ENCODE measurements around the gene ROCK2.
"Not testable (repeated sequence)": the region's sequence is repeated elsewhere in the genome, so short reads cannot be mapped to it uniquely, and the experiment has no call there.

Gene ROCK2

GRCh38 chr2:11305958-11306357 lies 38.5 kb downstream of the ROCK2 start:
- no peak for DNase-seq

DNA sequence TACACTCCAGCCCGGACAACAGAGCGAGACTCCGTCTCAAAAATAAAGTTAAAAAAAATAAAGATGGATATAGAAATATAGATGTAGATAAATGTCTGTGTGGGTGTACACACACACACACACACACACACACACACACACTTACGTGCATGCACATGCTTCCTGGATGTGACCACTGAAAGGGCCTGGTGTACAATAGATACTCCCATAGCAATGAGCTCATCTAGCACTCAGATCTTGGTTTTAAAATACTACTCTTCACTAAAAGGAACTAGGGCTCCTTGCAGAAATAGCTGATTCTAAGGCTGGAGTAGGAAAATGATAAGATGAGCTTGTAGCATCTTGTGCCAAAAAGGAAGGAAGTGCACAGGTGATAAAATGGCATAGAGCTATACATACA lies 39.1 kb downstream of the ROCK2 start:
- no peak for DNase-seq

GRCh38 chr2:11304476-11304875 lies 40.0 kb downstream of the ROCK2 start:
- DNase-seq: no peak

DNA sequence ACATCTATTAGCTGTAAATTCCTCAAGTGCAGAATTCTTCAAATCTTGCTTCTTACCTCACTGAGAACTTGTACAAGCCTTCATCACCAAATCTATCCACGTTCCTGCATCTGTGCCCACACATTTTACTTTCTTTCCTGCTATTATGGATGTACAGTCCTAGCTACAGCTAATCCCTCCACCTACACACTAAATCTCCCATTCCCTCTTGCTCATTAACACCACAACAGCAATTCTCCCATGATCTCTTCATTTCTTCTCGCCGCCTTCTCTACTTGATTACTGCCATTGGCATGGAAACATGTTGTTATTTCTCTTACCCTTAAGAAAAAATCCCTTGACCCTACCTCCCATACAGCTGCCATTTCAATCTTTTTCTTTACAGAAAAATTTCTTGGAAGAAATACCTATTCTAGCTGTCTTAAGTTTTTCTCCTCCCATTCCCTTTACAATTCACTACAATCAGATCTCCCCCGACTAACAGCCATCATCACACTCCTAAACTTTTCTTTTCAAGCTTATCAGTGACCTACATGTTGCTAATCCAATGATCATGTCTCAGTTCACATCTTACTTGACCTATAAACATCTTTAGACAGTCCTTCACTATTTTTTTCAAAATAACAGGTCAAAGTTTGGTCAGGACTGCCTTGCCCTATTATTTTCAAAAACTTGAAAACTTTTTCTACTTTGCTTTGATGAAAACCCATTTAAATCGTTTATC lies 41.0 kb downstream of the ROCK2 start:
- DNase-seq: no peak

GRCh38 chr2:11299439-11299838 lies 45.0 kb downstream of the ROCK2 start:
- DNase-seq: no peak

DNA sequence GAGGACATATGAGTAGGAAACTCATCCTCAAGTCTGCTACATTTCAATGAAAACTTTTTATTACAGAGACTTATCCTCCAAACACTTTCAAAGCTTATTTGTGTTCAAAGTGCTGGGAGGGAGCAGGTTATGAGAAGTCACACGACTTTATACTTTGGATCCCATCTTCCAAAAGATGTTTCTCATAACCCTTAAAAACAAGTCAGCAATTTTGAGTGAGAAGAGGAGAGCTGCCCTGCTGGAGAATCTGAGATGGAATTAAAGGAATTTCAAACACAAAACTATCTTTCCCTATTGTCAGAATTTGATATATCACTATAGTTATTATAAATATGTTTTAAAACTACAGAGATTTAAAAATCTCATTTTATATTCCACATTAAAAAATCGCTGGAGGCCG lies 45.8 kb downstream of the ROCK2 start:
- no peak for DNase-seq

- DNase-seq: no peak
Measured at GRCh38 chr2:11296401-11296800, 48.0 kb downstream of the ROCK2 start.

DNA sequence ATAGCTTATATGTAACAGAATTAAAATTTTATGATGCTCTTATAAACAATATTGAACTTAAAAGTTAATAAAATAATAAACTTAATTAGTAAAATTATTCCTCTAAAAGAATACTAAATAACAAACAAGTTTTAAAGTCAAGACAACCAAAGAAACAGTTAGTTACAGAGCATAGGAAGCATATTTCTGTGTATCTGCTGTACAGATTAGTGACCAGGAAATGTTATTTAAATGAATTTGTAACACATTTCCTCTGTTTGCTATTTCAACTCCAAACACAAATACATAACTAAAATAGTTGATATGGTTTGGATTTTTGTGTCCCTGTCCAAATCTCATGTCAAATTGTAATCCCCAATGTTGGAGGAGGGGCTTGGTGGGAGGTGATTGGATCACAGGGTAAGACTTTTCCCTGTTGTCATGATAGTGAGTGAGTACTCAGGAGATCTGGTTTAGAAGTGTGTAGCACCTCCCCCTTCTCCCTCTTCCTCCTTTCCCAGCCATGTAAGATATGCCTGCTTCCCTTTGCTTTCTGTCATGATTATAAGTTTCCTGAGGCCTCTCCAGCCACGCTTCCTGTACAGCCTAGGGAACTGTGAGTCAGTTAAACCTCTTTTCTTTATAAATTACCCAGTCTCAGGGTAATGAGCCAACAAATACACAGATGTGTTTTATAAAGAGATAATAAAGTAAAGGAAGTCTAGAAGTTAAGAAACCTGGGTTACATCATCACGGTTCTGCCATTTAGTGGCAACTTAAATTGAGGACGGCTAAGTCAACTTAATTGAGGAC lies 51.8 kb downstream of the ROCK2 start:
- no peak for DNase-seq

DNA sequence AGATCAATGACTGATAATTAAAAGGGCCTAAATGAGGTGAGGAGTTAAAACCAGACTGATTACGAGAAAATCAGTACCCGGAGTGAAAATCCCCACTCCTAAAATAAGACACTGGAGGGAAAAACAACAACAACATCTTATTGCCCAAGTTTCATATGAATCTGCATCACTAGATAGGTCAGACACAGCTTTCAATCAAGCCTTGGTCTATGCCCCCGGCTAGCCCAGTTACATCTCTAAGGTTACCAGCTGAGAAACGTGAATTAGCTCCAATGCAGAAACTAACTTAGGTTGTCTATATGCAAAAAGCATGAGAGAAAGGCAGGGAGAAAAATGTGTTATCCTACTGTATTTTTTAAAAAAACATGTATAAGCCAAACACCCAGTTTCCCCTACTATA lies 53.7 kb downstream of the ROCK2 start:
- DNase-seq: no peak

DNA sequence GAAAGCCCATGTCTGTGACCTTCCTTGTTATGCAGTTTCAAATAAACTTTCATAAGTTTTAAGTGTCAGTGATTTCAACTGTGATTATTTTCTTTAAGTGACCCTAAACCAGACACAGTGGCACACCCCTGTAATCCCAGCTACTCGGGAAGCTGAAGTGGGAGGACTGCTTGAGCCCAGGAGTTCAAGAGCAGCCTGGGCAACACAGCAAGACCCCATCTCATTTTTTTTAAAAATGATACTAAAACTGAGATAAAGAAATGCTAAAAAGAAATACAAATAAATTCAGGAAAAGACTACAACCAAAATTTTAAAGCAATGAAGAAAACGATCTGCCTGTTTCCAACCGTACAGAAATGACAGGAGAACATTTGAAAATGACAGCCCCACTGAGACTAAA lies 54.2 kb downstream of the ROCK2 start:
- no peak for DNase-seq

GRCh38 chr2:11288431-11288830 lies 56.0 kb downstream of the ROCK2 start:
- no peak for DNase-seq

DNA sequence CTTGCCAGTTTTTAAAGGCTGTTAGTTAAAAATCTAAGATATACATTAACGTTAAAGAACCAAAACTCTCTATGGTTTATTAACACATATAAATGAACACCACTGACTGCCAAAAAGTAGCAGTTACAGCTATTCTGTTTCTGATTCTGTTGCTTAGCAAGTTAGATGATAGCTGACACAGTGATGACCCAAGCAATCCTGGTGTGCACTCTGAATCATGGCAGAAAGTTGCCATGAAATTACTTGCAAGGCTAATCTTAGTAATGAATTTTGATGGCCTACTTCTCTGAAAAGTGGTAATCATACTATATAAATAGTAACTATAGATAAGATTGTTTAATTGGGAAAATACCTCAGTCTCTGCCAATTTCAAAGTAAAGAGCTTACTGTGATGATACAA lies 57.7 kb downstream of the ROCK2 start:
- DNase-seq: no peak

- no peak for DNase-seq
Measured at GRCh38 chr2:11286323-11286722, 58.1 kb downstream of the ROCK2 start.

DNA sequence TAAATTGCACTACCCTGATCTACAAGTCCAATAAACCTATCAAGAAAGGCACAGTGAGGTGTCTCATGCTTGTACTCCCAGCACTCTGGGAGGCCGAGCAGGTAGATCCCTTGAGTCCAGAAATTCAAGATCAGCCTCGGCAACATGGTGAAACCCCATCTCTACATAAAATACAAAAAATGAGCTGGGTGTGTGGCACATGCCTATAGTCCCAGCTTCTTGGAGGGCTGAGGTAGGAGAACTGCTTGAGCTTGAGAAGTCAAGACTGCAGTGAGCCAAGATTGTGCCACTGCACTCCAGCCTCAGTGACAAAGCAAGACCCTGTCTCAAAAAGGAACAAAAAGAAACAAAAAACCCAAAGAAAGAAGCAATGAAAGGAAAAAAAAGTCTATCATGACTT lies 58.9 kb downstream of the ROCK2 start:
- no peak for DNase-seq

DNA sequence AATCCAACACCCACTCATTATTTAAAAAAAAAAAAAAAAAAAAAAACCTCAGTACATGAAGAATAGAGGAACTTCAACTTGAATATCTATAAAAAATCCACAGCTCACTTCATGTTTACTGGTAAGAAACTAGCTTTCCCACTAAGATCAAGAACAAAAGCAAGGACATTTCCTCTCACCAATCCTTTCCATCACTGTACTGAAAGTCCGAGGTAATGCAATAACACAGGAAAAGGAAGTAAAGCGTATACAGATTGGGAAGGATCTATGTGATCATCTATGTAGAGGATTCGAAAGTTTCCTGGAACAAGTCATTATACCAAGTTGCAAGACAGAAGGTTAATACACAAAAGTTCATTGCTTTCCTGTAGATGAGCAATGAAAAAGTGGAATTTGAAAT lies 63.2 kb downstream of the ROCK2 start:
- no peak for DNase-seq

DNA sequence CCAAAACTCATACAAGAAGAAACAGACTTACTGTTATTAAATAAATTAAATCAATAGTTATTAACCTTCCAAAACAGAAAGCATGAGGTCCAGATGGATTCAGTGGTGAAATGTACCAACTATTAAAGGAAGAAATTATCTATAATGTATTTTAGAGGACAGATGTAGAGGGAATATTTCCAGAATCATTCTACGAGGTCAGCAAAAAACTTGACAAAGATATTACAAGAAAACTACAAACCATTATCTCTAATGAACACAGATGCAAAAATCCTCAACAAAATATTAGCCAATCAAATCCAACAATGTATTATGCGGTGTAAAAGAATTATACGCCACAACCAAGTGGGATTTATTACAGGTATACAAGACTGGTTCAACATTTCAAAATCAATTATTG lies 63.7 kb downstream of the ROCK2 start:
- no peak for DNase-seq

DNA sequence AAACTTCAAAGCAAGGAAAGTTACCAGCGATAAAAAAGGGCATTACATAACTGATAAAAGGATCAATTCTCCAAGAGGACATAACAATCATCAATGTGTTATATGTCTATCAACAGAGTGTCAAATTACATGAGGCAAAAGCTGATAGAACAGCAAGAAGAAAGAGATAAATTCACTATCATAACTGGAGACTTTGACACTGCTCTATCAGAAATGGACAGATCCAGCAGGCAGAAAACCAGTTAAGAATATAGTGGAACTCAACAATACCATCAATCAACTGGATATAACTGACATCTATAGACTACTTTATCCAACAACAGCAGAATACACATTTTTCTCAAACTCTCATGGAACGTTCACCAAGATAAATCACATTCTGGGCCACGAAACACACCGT lies 65.0 kb downstream of the ROCK2 start:
- no peak for DNase-seq

DNA sequence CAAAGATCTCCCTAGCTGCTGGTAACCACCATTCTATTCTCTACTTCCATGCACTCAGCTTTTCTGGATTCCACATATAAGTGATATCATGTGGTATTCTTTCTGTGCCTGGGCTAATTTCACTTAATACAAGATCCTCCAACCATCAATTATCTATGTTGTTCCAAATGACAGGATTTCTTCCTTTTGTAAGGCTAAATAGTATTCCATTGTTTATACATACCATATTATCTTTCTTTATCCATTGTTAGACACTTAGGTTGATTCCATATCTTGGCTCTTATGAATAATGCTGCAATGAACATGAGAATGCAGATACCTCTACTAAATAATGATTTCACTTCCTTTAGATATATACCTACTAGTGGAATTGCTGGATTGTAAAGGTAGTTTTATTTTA lies 66.2 kb downstream of the ROCK2 start:
- no peak for DNase-seq

GRCh38 chr2:11275910-11276309 lies 68.5 kb downstream of the ROCK2 start:
- DNase-seq: no peak

DNA sequence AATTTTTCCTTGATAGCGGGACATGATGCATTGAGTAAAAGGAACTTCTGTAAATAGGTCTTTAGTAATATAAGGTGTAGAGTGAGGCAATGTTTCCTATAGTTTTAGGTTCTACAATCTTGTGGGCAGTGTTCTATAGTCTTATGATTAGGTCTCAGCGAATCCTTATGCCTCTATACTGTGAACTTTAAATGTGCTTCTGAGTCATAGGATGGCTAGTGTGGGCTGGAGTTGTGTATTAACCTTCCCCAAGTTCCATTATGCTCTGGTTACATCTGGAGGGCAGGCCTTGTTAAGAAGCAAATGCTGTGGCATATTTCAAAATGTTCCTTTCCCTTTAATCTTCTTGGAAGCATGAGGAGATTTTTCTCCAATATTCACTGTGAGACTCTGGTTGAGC lies 73.5 kb downstream of the ROCK2 start:
- DNase-seq: no peak

DNA sequence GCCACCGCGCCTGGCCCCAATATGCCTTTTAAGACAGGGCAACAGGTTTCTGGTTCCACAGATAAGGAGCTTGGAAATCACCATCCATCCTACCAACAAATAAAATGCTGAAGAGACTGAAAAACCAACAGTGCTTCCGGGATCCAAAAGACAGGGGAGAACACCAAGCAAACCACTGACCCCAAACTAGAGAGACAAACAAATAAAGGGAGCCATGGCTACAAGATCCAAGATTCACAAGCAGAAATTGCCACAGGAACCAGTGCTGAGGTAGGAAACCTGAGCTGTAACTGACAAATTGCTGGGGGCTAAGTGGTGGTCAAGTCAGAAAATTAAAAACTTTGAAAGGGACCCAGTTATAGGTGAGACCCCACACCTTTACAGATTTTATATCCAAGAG lies 76.5 kb downstream of the ROCK2 start:
- DNase-seq: no peak

- DNase-seq: no peak
Measured at GRCh38 chr2:11264818-11265217, 79.6 kb downstream of the ROCK2 start.

DNA sequence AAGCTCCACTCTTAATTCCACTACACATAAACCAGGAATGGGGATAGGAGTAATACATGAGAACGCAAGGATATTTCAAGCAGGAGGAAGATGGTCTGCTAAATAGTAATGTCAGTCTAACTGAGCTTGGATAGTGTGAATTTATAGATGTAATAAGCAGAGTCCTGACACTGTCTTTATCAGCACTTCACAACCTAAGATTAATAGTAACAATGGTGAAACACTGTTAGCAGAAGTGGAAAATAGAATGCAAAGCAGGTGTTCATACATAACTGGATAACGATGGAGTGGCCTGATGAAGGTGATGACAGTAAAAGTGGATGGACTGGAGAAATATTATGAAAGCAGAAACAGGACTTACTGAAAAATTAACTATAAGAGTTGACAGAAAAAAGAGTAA lies 80.4 kb downstream of the ROCK2 start:
- no peak for DNase-seq

DNA sequence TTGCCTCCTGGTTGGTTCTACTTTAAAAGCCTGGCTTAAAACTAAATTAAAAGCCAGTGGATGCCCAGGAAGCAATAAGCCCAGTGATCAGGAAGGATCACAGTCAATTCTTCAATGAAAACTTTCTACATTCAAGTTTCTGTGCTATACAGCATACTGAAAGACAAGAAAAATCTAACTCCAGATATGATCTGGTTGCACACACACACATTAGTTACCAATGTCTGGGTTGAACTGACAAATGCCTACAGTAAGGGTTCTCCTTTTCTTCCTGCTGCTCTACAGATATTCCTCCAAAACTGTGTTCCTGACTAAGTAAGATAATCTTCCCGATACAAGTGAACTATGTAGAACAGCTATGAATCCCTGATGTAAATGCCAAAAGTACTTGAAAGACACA lies 81.3 kb downstream of the ROCK2 start:
- DNase-seq: no peak

- not testable (repeated sequence) for DNase-seq
Measured at GRCh38 chr2:11262438-11262837, 82.0 kb downstream of the ROCK2 start.

Data from activated CD4-positive, alpha-beta T cell treated with anti-CD3 and anti-CD28 coated beads, Interleukin-2, amount 50 U/mL, for 48 hours (primary cell).